Stimulated activated CD8-positive, alpha-beta memory T cell treated with anti-CD3 and anti-CD28 coated beads, Interleukin-15, amount 100 ng/mL, for 1 hour (primary cell): Measurements from ENCODE around the gene CGB1.
"Not testable (repeated sequence)": the region's sequence is repeated elsewhere in the genome, so short reads cannot be mapped to it uniquely, and the experiment has no call there.

Experiments used
- DNase-seq: peaks from one replicate; pipeline ENCODE4 v3.0.0-alpha.2; 2020; ENCODE audit warnings: low read depth

Gene CGB1

GRCh38 chr19:49036815-49037214, at the start of gene CGB1:
CGB1 (minus strand) TSS chr19:49036895; CDS start chr19:49036711, 184 bp downstream.
- not testable (repeated sequence) for DNase-seq

GRCh38 chr19:49086296-49086695, 49.6 kb upstream of the CGB1 start:
- no peak for DNase-seq

- DNase-seq = no peak
Measured at GRCh38 chr19:49085868-49086232, 49.2 kb upstream of the CGB1 start.

GRCh38 chr19:49085020-49085867, 48.5 kb upstream of the CGB1 start, which contains the start of gene SNRNP70:
SNRNP70 (plus strand) TSS chr19:49085451; CDS start chr19:49086415, 964 bp downstream.
- DNase-seq = peak; percentile 96

- no peak for DNase-seq
Measured at GRCh38 chr19:49084206-49085019, 47.7 kb upstream of the CGB1 start.

GRCh38 chr19:49081273-49081672, 44.6 kb upstream of the CGB1 start:
- no peak for DNase-seq

- DNase-seq = no peak
Measured at GRCh38 chr19:49080392-49080791, 43.7 kb upstream of the CGB1 start.

GRCh38 chr19:49074869-49075268, 38.2 kb upstream of the CGB1 start:
- not testable (repeated sequence) for DNase-seq

- DNase-seq = no peak
Measured at GRCh38 chr19:49073514-49074378, 37.1 kb upstream of the CGB1 start.

GRCh38 chr19:49071860-49072547, 35.3 kb upstream of the CGB1 start:
- no peak for DNase-seq

- no peak for DNase-seq
Measured at GRCh38 chr19:49070416-49070815, 33.7 kb upstream of the CGB1 start.

GRCh38 chr19:49069026-49069425, 32.3 kb upstream of the CGB1 start:
- no peak for DNase-seq

- no peak for DNase-seq
Measured at GRCh38 chr19:49067554-49067953, 30.9 kb upstream of the CGB1 start.

- DNase-seq = no peak
Measured at GRCh38 chr19:49065905-49066512, 29.3 kb upstream of the CGB1 start.

GRCh38 chr19:49064768-49065611, 28.3 kb upstream of the CGB1 start, which contains the start of gene NTF4:
NTF4 (minus strand) TSS chr19:49064818; CDS start chr19:49061997, 2,821 bp downstream.
- DNase-seq = no peak

- no peak for DNase-seq
Measured at GRCh38 chr19:49064029-49064629, 27.4 kb upstream of the CGB1 start.

- no peak for DNase-seq
Measured at GRCh38 chr19:49061445-49061844, 24.8 kb upstream of the CGB1 start.

- DNase-seq = no peak
Measured at GRCh38 chr19:49061000-49061399, 24.3 kb upstream of the CGB1 start.

- no peak for DNase-seq
Measured at GRCh38 chr19:49059053-49059452, 22.4 kb upstream of the CGB1 start.

GRCh38 chr19:49058562-49058961, 21.9 kb upstream of the CGB1 start:
- no peak for DNase-seq
